Endothelial cell of umbilical vein (primary cell): ENCODE data around the gene AMZ1. TPM values are rescaled to one million over a fixed set of nuclear protein-coding genes. Genes with fewer than 3 reads are reported as not detected.

Source experiments
- BruUV-seq: library from RNA; stranded (reverse); fragments of 400-500 nt; replicated peaks from 2 replicates; lab custom pipeline; 2021; lab: Mats Ljungman, UMichigan
- CTCF ChIA-PET: fragments of 300-600, 350-600 bp; sonication (Branson Sonifier 250); formaldehyde crosslinking; loops from one replicate; lab custom pipeline; 2021; ENCODE audit warnings: antibody characterized with exemption, inconsistent platforms; lab: Charles Lee
- POLR2A ChIA-PET: fragments of 300-600, 350-600 bp; sonication (Branson Sonifier 250); formaldehyde crosslinking; loops from one replicate; lab custom pipeline; 2021; ENCODE audit warnings: antibody characterized with exemption, inconsistent platforms; lab: Charles Lee
- DNase-seq: peaks from one replicate; pipeline ENCODE4 v3.0.0-alpha.2; 2011; ENCODE audit warnings: low read depth, low spot score
- FAIRE-seq: peaks from 2 replicates; lab custom pipeline; 2011; peaks lifted over from hg19 to GRCh38; lab: Jason Lieb, UNC
- H2AFZ ChIP-seq: 2 replicates; pipeline ENCODE4 v1.6.0; 2012; ENCODE audit warnings: low read depth, low read length, control low read depth, inconsistent platforms
- H3K27ac ChIP-seq: 2 replicates; pipeline ENCODE4 v1.5.1; 2011; ENCODE audit warnings: low read depth, mild to moderate bottlenecking, control low read depth, low read length, moderate library complexity; ENCODE audit not compliant: insufficient read depth
- H3K27me3 ChIP-seq, 2 experiments: 2 replicates each; pipeline versions ENCODE4 v1.6.0 to v1.6.1; 2011; ENCODE audit warnings: low read length in 2 of 2, mixed read lengths in 1 of 2; ENCODE audit not compliant: control insufficient read depth in 2 of 2, insufficient read depth in 2 of 2
- H3K36me3 ChIP-seq, 2 experiments: 2 replicates in 1 of 2; 3 replicates in 1 of 2; pipeline ENCODE4 v1.5.1; 2011; ENCODE audit warnings: low read length in 2 of 2, mild to moderate bottlenecking in 1 of 2, moderate library complexity in 1 of 2; ENCODE audit not compliant: control insufficient read depth in 2 of 2, insufficient read depth in 2 of 2; ENCODE audit errors: extremely low read depth in 1 of 2
- H3K4me1 ChIP-seq: 3 replicates; pipeline ENCODE4 v1.5.1; 2011; ENCODE audit warnings: mild to moderate bottlenecking, low read length; ENCODE audit not compliant: control insufficient read depth, insufficient read depth; ENCODE audit errors: extremely low read depth
- H3K4me2 ChIP-seq: 2 replicates; pipeline ENCODE4 v1.6.1; 2011; ENCODE audit warnings: low read length, control low read depth, mixed read lengths; ENCODE audit not compliant: insufficient read depth
- H3K4me3 ChIP-seq, 3 experiments: fragments of 200-600 bp in 1 of 3; sonication (generic), shearing (Covaris generic) in 1 of 3; replicated peaks in 1 of 3; 2 replicates each; pipeline ENCODE4 v1.5.1; 2011 to 2016; ENCODE audit warnings: control low read depth in 3 of 3, low read length in 3 of 3, mild to moderate bottlenecking in 2 of 3, inconsistent platforms in 1 of 3, low read depth in 1 of 3, moderate library complexity in 1 of 3; ENCODE audit not compliant: insufficient read depth in 1 of 3
- H3K79me2 ChIP-seq: 2 replicates; pipeline ENCODE4 v1.6.0; 2012; ENCODE audit warnings: low read length, inconsistent platforms; ENCODE audit not compliant: control insufficient read depth, insufficient read depth
- H3K9ac ChIP-seq: replicated peaks from 2 replicates; pipeline ENCODE3; 2011; ENCODE audit warnings: low read length, control low read depth; ENCODE audit not compliant: insufficient read depth; ENCODE audit errors: extremely low read depth
- H3K9me1 ChIP-seq: replicated peaks from 3 replicates; pipeline ENCODE4 v1.6.0; 2011; ENCODE audit warnings: mild to moderate bottlenecking, low read length; ENCODE audit not compliant: control insufficient read depth, insufficient read depth; ENCODE audit errors: extremely low read depth
- H3K9me3 ChIP-seq: replicated peaks from 2 replicates; pipeline ENCODE4 v1.5.1; 2012; ENCODE audit warnings: low read length, inconsistent platforms; ENCODE audit not compliant: control insufficient read depth, insufficient read depth
- H4K20me1 ChIP-seq: replicated peaks from 2 replicates; pipeline ENCODE3; 2011; ENCODE audit warnings: mild to moderate bottlenecking, low read length; ENCODE audit not compliant: control insufficient read depth, insufficient read depth; ENCODE audit errors: extremely low read depth
- CTCF ChIP-seq, 2 donors: IDR thresholded peaks; 1 replicate in 1 of 2; 2 replicates in 1 of 2; pipeline ENCODE4 v1.5.1; 2011; ENCODE audit warnings: low read length in 2 of 2, mild to moderate bottlenecking in 2 of 2, moderate library complexity in 2 of 2, control low read depth in 1 of 2, inconsistent platforms in 1 of 2, low read depth in 1 of 2; ENCODE audit not compliant: insufficient read depth in 1 of 2; ENCODE audit errors: extremely low read depth in 1 of 2
- EZH2 ChIP-seq: IDR thresholded peaks from 2 replicates; pipeline ENCODE4 v1.6.1; 2012; ENCODE audit warnings: borderline replicate concordance, low read depth, mild to moderate bottlenecking, moderate library complexity, low read length, inconsistent platforms; ENCODE audit not compliant: severe bottlenecking
- FOS ChIP-seq: IDR thresholded peaks from 2 replicates; pipeline ENCODE4 v1.6.1; 2011; ENCODE audit warnings: mild to moderate bottlenecking, low read length, moderate library complexity, borderline replicate concordance; ENCODE audit not compliant: insufficient read depth
- GATA2 ChIP-seq: IDR thresholded peaks from 2 replicates; pipeline ENCODE4 v1.7.0; 2011; ENCODE audit warnings: low read depth, mild to moderate bottlenecking, moderate library complexity, mixed read lengths, low read length; ENCODE audit not compliant: insufficient read length, insufficient read depth
- MAX ChIP-seq: IDR thresholded peaks from 2 replicates; pipeline ENCODE4 v1.6.1; 2011; ENCODE audit not compliant: insufficient read depth, insufficient read length
- MYC ChIP-seq: IDR thresholded peaks from one replicate; pipeline ENCODE4 v1.6.1; 2011; ENCODE audit warnings: mild to moderate bottlenecking, low read depth, low read length
- POLR2A ChIP-seq: IDR thresholded peaks from 2 replicates; pipeline ENCODE4 v1.6.1; 2012; ENCODE audit warnings: low read depth, mild to moderate bottlenecking, control low read depth, low read length
- POLR2AphosphoS5 ChIP-seq: IDR thresholded peaks from 2 replicates; pipeline ENCODE4 v1.6.1; 2012; ENCODE audit warnings: low read depth, mild to moderate bottlenecking, control low read depth, low read length, moderate library complexity; ENCODE audit not compliant: insufficient read depth
- dilution Hi-C: fragments of 300-500 bp; cut with MboI; formaldehyde crosslinking; loops from one replicate; pipeline ENCODE4 v1.15.0; 2019; ENCODE audit warnings: low sequenced_read_pairs; ENCODE audit not compliant: extremely low pct_ligation_motif_present
- intact Hi-C: fragments of 100-400 bp; cut with micrococcal nuclease; formaldehyde crosslinking; loops from one replicate; pipeline ENCODE4 v1.10.0; 2022
- polyA plus RNA-seq, 4 experiments: library from polyadenylated mRNA; depleted of rRNA in 3 of 4; stranded (reverse) in 3 of 4; unstranded in 1 of 4; fragments of >200 nt; gene quantifications; 2 replicates each; pipeline versions ENCODE4 v1.2.1 to v1.2.3, GENCODE V29; 2011 to 2012; ENCODE audit warnings: missing spikeins in 1 of 4
- total RNA-seq: library from RNA; stranded (reverse); gene quantifications from 2 replicates; pipeline ENCODE4 v1.2.3, GENCODE V29; 2021

AMZ1 gene
- total and polyA plus RNA-seq, 2 donors (not counting 3 experiments of a cell fraction or from before 2014, with no cell fraction given) = not detected

- TF ChIP-seq CTCF (IDR thresholded peaks at IDR 0.05; ENCODE audit: extremely low read depth in 1 of 2, insufficient read depth in 1 of 2, low read depth in 1 of 2, low read length in 2 of 2) = no peak
- TF ChIP-seq POLR2A = no peak
- TF ChIP-seq MYC = no peak
- no peak for TF ChIP-seq MAX
- no peak for TF ChIP-seq GATA2
- no peak for TF ChIP-seq POLR2AphosphoS5
- no peak for TF ChIP-seq EZH2
- no peak for TF ChIP-seq FOS
- dilution Hi-C loops = no loop called here
- no peaks in the 10 kb centered on the region for H3K27me3 ChIP-seq
- H3K27ac ChIP-seq = no peak overlapping the region
- H3K4me2 ChIP-seq = no peak overlapping the region
- peaks cover 5 to 43% of the 10 kb centered on the region in 2 experiments for H3K36me3 ChIP-seq
- no TSS peak for BruUV-seq
- no peak overlapping the region for H3K4me3 ChIP-seq
- no peaks in the 10 kb centered on the region for H3K9me1 ChIP-seq
- H3K9me3 ChIP-seq = no peaks in the 10 kb centered on the region
- H3K9ac ChIP-seq = no peak overlapping the region
- no peaks in the 10 kb centered on the region for H4K20me1 ChIP-seq
- no peaks in the 10 kb centered on the region for H3K79me2 ChIP-seq
- no peak overlapping the region for H2AFZ ChIP-seq
- no peak for DNase-seq
- CTCF ChIA-PET = interaction anchor here (1.1 to 1.6 kb wide), 2 partner anchors 49 to 61 kb away, joined by 3 to 5 read pairs; no protein-coding TSS in a partner anchor
- peaks cover under 1% of the 10 kb centered on the region for H3K4me1 ChIP-seq
- intact Hi-C loops = no loop called here
- no peak for FAIRE-seq
- POLR2A ChIA-PET = no interaction called here
Measured at GRCh38 chr7:2657208-2657607, 30.8 kb upstream of the AMZ1 start.
